Measurements from ENCODE around the gene PDE8A. TPM values are rescaled to one million over a fixed set of nuclear protein-coding genes. Genes with fewer than 3 reads are reported as not detected.

Gene PDE8A
- total RNA-seq, 1 experiment from 2014 or later: 40.0 TPM

GRCh38 chr15:85104584-85104983 lies 122.9 kb downstream of the PDE8A start:
- ATAC-seq (no peak), DNase-seq (ENCODE audit: low read depth, low spot score) (no peak)
- Histone ChIP-seq H3K27ac (ENCODE audit: low read length) (no peak overlapping the region), H3K27me3 (ENCODE audit: control insufficient read depth, insufficient read depth, low read length) (no peaks in the 10 kb centered on the region), H3K4me3 (ENCODE audit: low read depth in 2 of 2, low read length in 2 of 2) (no peak overlapping the region), H3K9me3 (ENCODE audit: control insufficient read depth, insufficient read depth, low read depth, low read length) (no peaks in the 10 kb centered on the region), H3K36me3 (ENCODE audit: control insufficient read depth, insufficient read depth, low read length) (no peaks in the 10 kb centered on the region), H3K4me1 (ENCODE audit: control insufficient read depth, insufficient read depth, low read length) (no peaks in the 10 kb centered on the region)
- intact Hi-C loops (cut with micrococcal nuclease; ENCODE audit: unreplicated experiment): no loop called here
- CTCF ChIA-PET: no interaction called here
- no peak for TF ChIP-seq SIN3A (IDR thresholded peaks at IDR 0.05; ENCODE audit: borderline replicate concordance, insufficient read depth, low read depth, low read length)
- TF ChIP-seq, protein P1, sequence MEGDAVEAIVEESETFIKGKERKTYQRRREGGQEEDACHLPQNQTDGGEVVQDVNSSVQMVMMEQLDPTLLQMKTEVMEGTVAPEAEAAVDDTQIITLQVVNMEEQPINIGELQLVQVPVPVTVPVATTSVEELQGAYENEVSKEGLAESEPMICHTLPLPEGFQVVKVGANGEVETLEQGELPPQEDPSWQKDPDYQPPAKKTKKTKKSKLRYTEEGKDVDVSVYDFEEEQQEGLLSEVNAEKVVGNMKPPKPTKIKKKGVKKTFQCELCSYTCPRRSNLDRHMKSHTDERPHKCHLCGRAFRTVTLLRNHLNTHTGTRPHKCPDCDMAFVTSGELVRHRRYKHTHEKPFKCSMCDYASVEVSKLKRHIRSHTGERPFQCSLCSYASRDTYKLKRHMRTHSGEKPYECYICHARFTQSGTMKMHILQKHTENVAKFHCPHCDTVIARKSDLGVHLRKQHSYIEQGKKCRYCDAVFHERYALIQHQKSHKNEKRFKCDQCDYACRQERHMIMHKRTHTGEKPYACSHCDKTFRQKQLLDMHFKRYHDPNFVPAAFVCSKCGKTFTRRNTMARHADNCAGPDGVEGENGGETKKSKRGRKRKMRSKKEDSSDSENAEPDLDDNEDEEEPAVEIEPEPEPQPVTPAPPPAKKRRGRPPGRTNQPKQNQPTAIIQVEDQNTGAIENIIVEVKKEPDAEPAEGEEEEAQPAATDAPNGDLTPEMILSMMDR (IDR thresholded peaks at IDR 0.05): no peak
- no peak for TF ChIP-seq TCF7L2 (IDR thresholded peaks at IDR 0.05; ENCODE audit: low read depth, low read length)
- TF ChIP-seq REST (IDR thresholded peaks at IDR 0.05; ENCODE audit: insufficient read depth in 1 of 2, low read depth in 2 of 2, low read length in 1 of 2): no peak
- no peak for TF ChIP-seq POLR2AphosphoS5 (IDR thresholded peaks at IDR 0.05; ENCODE audit: low read depth, low read length)
- POLR2A ChIA-PET: no interaction called here
- no TSS peak for BruUV-seq (replicated peaks)
- in situ Hi-C loops (cut with HindIII; ENCODE audit: low pct_unique_long_range_greater_than_20kb, low sequenced_read_pairs): no loop called here

DNA sequence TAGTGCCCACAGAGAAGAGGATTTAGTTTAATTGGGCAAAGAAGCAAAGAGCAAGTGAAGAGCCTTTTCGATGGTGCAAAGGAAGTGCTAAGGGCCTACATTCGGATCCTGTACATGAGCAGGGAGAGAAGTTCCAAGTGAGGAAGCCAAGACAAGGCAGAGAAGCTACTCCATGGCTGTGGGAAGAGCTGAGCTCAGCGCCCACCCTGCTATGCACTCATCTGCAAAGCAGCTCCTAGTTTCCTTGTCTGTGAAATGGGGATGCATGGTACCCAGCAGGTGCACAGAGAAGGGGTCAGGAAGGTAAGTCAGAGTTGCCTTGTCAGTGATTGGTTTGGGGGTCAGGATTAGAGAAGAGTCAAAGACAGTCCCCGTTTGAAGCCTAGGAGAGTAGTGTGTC lies 126.5 kb downstream of the PDE8A start:
- no peaks in the 10 kb centered on the region for H3K4me1 ChIP-seq (ENCODE audit: control insufficient read depth, insufficient read depth, low read length)
- H3K27me3 ChIP-seq (ENCODE audit: control insufficient read depth, insufficient read depth, low read length): no peaks in the 10 kb centered on the region
- no TSS peak for BruUV-seq (replicated peaks)
- POLR2A ChIA-PET: no interaction called here
- H3K36me3 ChIP-seq (ENCODE audit: control insufficient read depth, insufficient read depth, low read length): no peaks in the 10 kb centered on the region
- no peak overlapping the region for H3K27ac ChIP-seq (ENCODE audit: low read length)
- CTCF ChIA-PET: no interaction called here
- H3K9me3 ChIP-seq (ENCODE audit: control insufficient read depth, insufficient read depth, low read depth, low read length): no peaks in the 10 kb centered on the region
- intact Hi-C loops (cut with micrococcal nuclease; ENCODE audit: unreplicated experiment): no loop called here
- ATAC-seq (no peak), DNase-seq (ENCODE audit: low read depth, low spot score) (no peak)
- no peak for TF ChIP-seq REST (IDR thresholded peaks at IDR 0.05; ENCODE audit: insufficient read depth in 1 of 2, low read depth in 2 of 2, low read length in 1 of 2)
- no peak for TF ChIP-seq SIN3A (IDR thresholded peaks at IDR 0.05; ENCODE audit: borderline replicate concordance, insufficient read depth, low read depth, low read length)
- no peak for TF ChIP-seq POLR2AphosphoS5 (IDR thresholded peaks at IDR 0.05; ENCODE audit: low read depth, low read length)
- TF ChIP-seq TCF7L2 (IDR thresholded peaks at IDR 0.05; ENCODE audit: low read depth, low read length): no peak
- in situ Hi-C loops (cut with HindIII; ENCODE audit: low pct_unique_long_range_greater_than_20kb, low sequenced_read_pairs): no loop called here
- H3K4me3 ChIP-seq (ENCODE audit: low read depth in 2 of 2, low read length in 2 of 2): no peak overlapping the region
